GM12872 (cell line): ENCODE data around the gene ZCCHC2.

ENCODE experiments used
- CTCF ChIP-seq: IDR thresholded peaks from 3 replicates; pipeline ENCODE4 v1.5.1; 2011; ENCODE audit warnings: low read depth, mild to moderate bottlenecking, low read length, moderate library complexity; ENCODE audit not compliant: insufficient read depth

ZCCHC2 gene

GRCh38 chr18:62606106-62606505 lies 83.3 kb downstream of the ZCCHC2 start:
- TF ChIP-seq CTCF, result no peak

GRCh38 chr18:62607302-62607701 lies 84.5 kb downstream of the ZCCHC2 start:
- TF ChIP-seq CTCF, result no peak

- no peak for TF ChIP-seq CTCF
These were observed 85.0 kb downstream of the ZCCHC2 start for GRCh38 chr18:62607708-62608428.

GRCh38 chr18:62609764-62610163 lies 86.9 kb downstream of the ZCCHC2 start:
- no peak for TF ChIP-seq CTCF

GRCh38 chr18:62610351-62610700 lies 87.5 kb downstream of the ZCCHC2 start:
- no peak for TF ChIP-seq CTCF

GRCh38 chr18:62610701-62611411 lies 88.0 kb downstream of the ZCCHC2 start:
- no peak for TF ChIP-seq CTCF

GRCh38 chr18:62611453-62612288 lies 88.8 kb downstream of the ZCCHC2 start:
- no peak for TF ChIP-seq CTCF
